GM23338 (cell line): ENCODE measurements around the gene STK11IP.

ENCODE experiments used
- EZH2 ChIP-seq: fragments of 200-600 bp; sonication (generic); IDR thresholded peaks from one replicate; pipeline ENCODE4 v1.8.0; 2017; ENCODE audit warnings: antibody characterized with exemption, mild to moderate bottlenecking, low read depth; ENCODE audit not compliant: unreplicated experiment
- EZH2phosphoT487 ChIP-seq: fragments of 200-600 bp; sonication (generic); IDR thresholded peaks from one replicate; pipeline ENCODE4 v1.8.1; 2018; ENCODE audit warnings: antibody characterized with exemption; ENCODE audit not compliant: unreplicated experiment
- POLR2AphosphoS5 ChIP-seq: IDR thresholded peaks from 2 replicates; pipeline ENCODE4 v1.6.1; 2016; ENCODE audit warnings: antibody characterized with exemption, low read depth
- REST ChIP-seq: IDR thresholded peaks from one replicate; pipeline ENCODE4 v1.6.1; 2018; ENCODE audit warnings: antibody characterized with exemption; ENCODE audit not compliant: unreplicated experiment
- STAT1 ChIP-seq: IDR thresholded peaks from one replicate; pipeline ENCODE4 v1.6.1; 2016; ENCODE audit warnings: antibody characterized with exemption; ENCODE audit not compliant: unreplicated experiment
- TF ChIP-seq, protein P1 (sequence below), 2 experiments: fragments of 200-600 bp in 1 of 2; sonication (generic) in 1 of 2; conservative IDR thresholded peaks; 2 replicates each; pipeline versions ENCODE4 v1.5.1 to v1.6.1; 2016 to 2017; ENCODE audit warnings: antibody characterized with exemption in 2 of 2, low read depth in 2 of 2, mild to moderate bottlenecking in 2 of 2, moderate library complexity in 1 of 2
- TF ChIP-seq, protein P2 (sequence below): fragments of 250-450 bp; sonication (Bioruptor Pico); IDR thresholded peaks from 2 replicates; pipeline ENCODE4 v1.5.0; 2020; ENCODE audit warnings: mild to moderate bottlenecking, moderate library complexity

DNA sequence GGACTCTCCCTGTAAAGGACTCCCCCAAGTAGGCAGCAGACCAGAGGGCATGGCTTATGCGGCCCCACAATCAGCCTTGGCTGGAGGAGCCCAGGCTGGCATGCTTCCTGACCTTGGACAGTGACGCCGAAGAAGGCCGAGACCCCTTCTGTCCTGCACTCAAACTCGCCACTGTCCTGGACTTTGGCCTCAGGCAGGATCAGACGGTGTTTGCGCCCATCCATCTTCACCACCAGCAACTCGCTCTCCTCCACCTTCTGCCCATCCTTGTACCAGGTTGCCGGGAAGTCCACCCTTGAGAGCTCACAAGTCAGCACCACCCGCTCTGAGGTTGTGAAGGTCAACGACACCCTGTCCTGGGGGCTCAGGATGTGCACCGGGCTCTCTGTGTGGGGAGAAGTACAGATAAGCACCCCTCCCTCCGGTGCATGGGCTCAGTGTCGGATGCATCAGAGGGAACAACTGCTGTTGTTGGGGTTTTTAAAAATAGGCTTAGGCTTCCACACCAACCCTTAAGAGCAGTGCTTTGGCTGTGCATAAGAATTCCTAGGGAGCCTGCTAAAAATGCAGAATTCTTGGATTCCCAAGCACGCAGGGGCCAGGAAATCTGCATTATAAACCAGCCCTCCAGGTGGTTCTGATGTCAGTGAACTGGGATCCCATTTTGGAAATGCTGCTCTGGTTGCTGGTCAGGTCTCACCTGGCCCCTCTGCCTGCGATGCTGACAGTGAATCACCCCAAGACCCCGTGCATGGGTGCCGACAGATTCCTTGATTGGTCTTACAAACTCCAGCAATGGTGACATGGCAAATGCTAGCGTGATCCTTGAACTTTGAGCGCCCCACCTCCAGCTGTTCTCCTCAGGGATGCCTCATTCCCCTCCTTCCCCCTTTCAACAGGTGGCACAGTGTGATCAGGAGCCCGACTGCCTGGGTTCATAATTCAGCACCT is 32.3 kb upstream of the STK11IP start:
- no peak for TF ChIP-seq REST
- TF ChIP-seq, protein P1, sequence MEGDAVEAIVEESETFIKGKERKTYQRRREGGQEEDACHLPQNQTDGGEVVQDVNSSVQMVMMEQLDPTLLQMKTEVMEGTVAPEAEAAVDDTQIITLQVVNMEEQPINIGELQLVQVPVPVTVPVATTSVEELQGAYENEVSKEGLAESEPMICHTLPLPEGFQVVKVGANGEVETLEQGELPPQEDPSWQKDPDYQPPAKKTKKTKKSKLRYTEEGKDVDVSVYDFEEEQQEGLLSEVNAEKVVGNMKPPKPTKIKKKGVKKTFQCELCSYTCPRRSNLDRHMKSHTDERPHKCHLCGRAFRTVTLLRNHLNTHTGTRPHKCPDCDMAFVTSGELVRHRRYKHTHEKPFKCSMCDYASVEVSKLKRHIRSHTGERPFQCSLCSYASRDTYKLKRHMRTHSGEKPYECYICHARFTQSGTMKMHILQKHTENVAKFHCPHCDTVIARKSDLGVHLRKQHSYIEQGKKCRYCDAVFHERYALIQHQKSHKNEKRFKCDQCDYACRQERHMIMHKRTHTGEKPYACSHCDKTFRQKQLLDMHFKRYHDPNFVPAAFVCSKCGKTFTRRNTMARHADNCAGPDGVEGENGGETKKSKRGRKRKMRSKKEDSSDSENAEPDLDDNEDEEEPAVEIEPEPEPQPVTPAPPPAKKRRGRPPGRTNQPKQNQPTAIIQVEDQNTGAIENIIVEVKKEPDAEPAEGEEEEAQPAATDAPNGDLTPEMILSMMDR (conservative IDR thresholded peaks at IDR 0.05; ENCODE audit: low read depth in 2 of 2): no peak
- TF ChIP-seq EZH2phosphoT487: no peak
- no peak for TF ChIP-seq EZH2
- TF ChIP-seq POLR2AphosphoS5: peak; percentile 59
- TF ChIP-seq STAT1: no peak
- TF ChIP-seq, protein P2, sequence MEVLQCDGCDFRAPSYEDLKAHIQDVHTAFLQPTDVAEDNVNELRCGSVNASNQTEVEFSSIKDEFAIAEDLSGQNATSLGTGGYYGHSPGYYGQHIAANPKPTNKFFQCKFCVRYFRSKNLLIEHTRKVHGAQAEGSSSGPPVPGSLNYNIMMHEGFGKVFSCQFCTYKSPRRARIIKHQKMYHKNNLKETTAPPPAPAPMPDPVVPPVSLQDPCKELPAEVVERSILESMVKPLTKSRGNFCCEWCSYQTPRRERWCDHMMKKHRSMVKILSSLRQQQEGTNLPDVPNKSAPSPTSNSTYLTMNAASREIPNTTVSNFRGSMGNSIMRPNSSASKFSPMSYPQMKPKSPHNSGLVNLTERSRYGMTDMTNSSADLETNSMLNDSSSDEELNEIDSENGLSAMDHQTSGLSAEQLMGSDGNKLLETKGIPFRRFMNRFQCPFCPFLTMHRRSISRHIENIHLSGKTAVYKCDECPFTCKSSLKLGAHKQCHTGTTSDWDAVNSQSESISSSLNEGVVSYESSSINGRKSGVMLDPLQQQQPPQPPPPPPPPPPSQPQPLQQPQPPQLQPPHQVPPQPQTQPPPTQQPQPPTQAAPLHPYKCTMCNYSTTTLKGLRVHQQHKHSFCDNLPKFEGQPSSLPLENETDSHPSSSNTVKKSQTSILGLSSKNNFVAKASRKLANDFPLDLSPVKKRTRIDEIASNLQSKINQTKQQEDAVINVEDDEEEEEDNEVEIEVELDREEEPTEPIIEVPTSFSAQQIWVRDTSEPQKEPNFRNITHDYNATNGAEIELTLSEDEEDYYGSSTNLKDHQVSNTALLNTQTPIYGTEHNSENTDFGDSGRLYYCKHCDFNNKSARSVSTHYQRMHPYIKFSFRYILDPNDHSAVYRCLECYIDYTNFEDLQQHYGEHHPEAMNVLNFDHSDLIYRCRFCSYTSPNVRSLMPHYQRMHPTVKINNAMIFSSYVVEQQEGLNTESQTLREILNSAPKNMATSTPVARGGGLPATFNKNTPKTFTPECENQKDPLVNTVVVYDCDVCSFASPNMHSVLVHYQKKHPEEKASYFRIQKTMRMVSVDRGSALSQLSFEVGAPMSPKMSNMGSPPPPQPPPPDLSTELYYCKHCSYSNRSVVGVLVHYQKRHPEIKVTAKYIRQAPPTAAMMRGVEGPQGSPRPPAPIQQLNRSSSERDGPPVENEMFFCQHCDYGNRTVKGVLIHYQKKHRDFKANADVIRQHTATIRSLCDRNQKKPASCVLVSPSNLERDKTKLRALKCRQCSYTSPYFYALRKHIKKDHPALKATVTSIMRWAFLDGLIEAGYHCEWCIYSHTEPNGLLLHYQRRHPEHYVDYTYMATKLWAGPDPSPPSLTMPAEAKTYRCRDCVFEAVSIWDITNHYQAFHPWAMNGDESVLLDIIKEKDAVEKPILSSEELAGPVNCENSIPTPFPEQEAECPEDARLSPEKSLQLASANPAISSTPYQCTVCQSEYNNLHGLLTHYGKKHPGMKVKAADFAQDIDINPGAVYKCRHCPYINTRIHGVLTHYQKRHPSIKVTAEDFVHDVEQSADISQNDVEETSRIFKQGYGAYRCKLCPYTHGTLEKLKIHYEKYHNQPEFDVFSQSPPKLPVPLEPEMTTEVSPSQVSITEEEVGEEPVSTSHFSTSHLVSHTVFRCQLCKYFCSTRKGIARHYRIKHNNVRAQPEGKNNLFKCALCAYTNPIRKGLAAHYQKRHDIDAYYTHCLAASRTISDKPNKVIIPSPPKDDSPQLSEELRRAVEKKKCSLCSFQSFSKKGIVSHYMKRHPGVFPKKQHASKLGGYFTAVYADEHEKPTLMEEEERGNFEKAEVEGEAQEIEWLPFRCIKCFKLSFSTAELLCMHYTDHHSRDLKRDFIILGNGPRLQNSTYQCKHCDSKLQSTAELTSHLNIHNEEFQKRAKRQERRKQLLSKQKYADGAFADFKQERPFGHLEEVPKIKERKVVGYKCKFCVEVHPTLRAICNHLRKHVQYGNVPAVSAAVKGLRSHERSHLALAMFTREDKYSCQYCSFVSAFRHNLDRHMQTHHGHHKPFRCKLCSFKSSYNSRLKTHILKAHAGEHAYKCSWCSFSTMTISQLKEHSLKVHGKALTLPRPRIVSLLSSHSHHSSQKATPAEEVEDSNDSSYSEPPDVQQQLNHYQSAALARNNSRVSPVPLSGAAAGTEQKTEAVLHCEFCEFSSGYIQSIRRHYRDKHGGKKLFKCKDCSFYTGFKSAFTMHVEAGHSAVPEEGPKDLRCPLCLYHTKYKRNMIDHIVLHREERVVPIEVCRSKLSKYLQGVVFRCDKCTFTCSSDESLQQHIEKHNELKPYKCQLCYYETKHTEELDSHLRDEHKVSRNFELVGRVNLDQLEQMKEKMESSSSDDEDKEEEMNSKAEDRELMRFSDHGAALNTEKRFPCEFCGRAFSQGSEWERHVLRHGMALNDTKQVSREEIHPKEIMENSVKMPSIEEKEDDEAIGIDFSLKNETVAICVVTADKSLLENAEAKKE (CRISPR knock-in tag): no peak
